Stimulated activated CD8-positive, alpha-beta memory T cell treated with anti-CD3 and anti-CD28 coated beads, Interleukin-4, amount 100 ng/mL, for 24 hours (primary cell): ENCODE results near the gene ZNF214.
"Not testable (repeated sequence)": the region's sequence is repeated elsewhere in the genome, so short reads cannot be mapped to it uniquely, and the experiment has no call there.

Experiments
- DNase-seq: peaks from one replicate; pipeline ENCODE4 v3.0.0-alpha.2; 2020; ENCODE audit warnings: low read depth

The ZNF214 gene

DNA sequence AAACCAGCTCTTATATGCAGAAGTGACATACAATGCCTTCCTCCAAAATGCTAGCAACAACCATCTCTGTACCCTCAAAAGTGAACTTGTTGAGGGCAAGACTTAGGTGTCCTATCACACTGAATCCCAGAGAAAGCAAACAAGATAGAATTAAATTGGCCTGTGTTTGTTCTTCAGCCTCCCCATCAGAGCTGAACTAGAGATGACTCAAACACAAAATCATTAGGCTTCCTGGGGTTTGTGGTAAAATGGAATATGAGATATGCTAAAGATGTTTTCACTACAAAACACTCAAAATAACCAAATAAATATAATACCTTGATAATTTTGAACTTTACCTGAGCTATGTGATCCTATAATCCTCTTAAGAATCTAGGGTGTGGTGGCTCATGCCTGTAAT is 31.6 kb downstream of the ZNF214 start:
- DNase-seq = no peak

GRCh38 chr11:6986487-6986886 is 33.7 kb downstream of the ZNF214 start:
- no peak for DNase-seq

DNA sequence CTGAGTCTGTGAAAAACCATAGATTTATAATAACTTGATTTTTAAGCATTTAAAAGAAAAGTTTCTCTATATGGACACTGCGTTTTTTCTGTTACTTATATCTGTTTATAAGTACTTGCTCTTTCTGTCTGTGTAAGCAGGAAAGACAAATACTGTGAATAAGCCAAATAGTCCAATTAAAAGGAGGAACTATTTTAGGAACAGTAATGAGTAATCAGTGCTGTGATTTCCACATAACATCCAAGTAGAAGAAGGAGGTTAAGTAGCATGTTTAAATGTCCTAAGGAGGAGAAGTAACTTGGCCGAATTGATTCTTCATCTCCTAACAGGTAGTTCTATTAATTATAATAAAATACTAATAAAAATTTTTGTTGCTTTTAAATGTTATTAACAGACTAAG is 40.8 kb downstream of the ZNF214 start:
- no peak for DNase-seq

DNA sequence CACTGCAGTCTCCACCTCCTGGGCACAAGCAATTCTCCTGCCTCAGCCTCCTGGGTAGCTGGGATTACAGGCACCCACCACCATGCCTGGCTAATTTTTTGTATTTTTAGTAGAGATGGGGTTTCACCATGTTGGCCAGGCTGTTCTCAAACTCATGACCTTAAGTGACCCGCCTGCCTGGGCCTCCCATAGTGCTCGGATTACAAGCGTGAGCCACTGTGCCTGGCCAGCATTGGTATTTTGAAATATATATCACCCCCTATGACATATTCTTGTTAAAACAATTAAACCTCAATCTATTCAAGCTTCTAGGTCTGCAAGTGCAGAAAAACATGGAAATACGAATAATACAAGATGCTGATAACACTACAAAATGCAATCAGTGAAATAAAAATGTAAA is 50.3 kb downstream of the ZNF214 start:
- DNase-seq = not testable (repeated sequence)

- no peak for DNase-seq
Measured at GRCh38 chr11:6968816-6969215, 51.3 kb downstream of the ZNF214 start.

DNA sequence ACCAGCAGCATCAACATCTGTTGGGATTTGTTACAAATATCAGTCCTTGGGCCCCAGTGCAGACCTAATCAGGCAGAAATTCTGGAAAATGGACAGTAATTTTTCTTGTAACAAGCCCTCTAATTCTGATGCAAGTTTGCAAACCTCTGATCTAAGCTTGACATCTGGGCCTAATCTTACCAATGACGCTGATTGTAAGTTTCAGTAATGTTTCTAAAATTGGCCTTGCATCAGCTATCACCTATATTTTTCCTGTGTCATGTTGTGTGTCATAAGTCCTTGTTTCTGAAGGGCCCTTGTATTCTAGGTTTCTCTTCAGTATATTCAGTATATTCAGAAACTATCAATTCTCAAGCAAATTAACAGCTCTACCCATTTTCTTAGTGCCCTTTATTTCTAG is 57.5 kb downstream of the ZNF214 start:
- DNase-seq = no peak

DNA sequence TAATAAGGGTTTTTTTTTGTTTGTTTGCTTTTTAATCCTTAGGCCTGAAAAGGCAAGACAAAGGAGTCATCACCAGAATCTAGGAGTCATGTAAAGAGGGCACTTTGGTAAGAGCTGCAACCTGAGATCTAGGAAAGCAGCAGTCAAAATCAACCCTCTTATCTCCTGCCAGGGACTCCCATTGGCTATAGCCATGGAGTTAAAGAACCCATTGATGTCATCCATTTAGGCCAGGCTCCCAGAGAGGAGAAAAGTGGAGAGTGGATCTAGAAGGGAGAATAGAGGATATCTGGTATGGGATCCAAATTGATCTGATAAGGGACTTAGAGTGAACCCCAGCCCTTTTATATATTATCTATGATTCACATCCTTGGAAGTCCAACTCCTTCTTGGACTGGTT is 58.0 kb downstream of the ZNF214 start:
- DNase-seq = no peak

DNA sequence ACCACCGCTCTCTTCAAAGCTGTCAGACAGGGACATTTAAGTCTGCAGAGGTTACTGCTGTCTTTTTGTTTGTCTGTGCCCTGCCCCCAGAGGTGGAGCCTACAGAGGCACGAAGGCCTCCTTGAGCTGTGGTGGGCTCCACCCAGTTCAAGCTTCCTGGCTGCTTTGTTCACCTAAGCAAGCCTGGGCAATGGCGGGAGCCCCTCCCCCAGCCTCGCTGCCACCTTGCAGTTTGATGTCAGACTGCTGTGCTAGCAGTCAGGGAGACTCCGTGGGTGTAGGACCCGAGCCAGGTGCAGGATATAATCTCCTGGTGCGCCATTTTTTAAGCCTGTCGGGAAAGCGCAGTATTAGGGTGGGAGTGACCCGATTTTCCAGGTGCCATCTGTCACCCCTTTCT is 65.9 kb downstream of the ZNF214 start:
- DNase-seq = not testable (repeated sequence)
